GM10266 (cell line): Measurements from ENCODE around the gene PHLDA2.

Experiments
- DNase-seq: peaks from one replicate; pipeline ENCODE4 v3.0.0; 2012; ENCODE audit errors: extremely low spot score
- TF ChIP-seq, protein P1 (sequence below): IDR thresholded peaks from 2 replicates; pipeline ENCODE4 v1.5.1; 2012; ENCODE audit warnings: mild to moderate bottlenecking, low read depth; ENCODE audit not compliant: control insufficient read depth, insufficient read depth; ENCODE audit errors: missing control alignments

The PHLDA2 gene

DNA sequence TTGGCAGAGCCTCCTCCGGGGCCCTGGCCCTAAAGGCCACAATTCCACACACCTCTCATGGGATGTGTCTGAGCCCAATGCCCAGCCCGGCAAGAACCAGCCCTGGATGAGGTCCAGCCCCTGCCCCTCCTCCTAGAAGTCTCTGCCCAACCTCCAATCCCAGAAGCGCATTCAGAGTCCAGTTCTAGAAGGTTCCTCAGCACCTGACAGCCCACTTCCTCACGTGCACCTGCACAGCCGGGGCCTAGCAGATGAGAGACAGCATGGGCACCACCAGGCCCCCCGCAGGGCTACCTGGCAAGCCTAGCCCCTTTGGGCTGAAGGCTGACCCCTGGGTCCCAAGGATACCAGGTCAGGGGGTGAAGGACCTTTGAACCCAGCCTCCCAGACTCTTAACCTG lies 32.2 kb downstream of the PHLDA2 start:
- no peak for DNase-seq
- TF ChIP-seq, protein P1, sequence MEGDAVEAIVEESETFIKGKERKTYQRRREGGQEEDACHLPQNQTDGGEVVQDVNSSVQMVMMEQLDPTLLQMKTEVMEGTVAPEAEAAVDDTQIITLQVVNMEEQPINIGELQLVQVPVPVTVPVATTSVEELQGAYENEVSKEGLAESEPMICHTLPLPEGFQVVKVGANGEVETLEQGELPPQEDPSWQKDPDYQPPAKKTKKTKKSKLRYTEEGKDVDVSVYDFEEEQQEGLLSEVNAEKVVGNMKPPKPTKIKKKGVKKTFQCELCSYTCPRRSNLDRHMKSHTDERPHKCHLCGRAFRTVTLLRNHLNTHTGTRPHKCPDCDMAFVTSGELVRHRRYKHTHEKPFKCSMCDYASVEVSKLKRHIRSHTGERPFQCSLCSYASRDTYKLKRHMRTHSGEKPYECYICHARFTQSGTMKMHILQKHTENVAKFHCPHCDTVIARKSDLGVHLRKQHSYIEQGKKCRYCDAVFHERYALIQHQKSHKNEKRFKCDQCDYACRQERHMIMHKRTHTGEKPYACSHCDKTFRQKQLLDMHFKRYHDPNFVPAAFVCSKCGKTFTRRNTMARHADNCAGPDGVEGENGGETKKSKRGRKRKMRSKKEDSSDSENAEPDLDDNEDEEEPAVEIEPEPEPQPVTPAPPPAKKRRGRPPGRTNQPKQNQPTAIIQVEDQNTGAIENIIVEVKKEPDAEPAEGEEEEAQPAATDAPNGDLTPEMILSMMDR, result no peak

DNA sequence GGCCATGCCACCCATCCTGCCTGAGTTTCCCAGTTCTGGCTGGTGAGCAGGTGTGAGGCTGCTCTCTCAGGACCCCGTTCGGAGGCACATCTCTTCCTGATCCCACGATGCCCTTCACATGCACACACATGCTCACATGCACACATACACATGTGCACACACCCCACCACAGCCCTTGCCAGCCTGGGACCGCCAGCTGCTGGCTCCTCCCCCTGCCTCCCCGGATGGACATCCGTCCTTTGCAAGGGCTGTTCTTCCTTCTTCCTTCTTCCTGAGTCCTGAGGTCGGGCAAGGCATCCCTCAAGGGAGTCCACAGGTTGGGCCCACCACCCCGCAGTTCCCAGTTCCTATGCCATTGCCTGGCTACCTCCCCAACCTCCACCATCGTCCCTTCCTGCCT lies 33.2 kb downstream of the PHLDA2 start:
- TF ChIP-seq, protein P1, result no peak
- no peak for DNase-seq

DNA sequence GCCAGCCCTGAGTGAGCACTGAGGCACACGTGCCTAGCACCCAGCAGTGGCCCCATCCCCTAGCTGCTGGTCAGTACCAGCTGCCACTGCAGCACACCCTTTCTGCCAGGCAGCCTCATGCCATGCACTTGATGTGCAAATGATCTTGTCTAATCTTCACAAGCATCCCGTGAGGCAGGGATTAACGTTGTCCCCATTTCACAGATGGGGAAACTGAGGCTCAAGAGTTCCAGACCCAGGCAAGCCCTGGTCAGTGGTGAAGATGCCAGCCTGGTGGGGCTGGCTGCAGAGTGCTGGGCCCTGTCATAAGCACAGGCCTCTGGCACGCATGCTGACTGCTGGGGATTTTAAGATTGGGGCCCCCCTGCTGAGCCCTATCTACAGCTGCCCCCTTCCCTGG lies 35.3 kb downstream of the PHLDA2 start:
- DNase-seq, result no peak
- TF ChIP-seq, protein P1, result no peak

DNA sequence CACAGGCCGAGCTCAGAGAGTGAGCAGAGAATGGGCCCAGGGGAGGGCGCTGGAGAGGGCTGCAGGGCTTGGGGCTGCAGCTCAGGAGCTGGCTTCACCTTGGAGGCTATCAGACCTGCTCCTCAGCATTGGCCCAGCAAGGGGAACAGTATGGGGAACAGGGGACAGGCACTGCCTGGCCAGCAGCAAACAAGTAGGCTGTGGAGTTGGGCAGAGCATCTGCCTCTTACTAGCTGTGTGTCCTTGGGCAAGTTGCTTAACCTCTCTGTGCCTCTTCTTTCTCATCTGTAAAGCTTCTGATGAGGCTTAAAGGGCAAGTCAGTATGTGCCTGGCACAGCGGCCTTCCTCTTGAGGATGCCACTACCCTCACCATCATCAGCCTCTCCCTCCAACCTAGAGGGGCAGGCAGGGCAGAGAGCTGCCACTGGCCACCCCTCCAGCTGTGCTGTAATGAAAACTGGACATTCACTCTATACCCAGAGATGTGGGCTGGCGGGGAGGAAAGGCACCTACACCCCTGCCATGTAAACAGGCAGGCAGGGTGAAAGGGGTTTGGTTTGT lies 36.2 kb downstream of the PHLDA2 start:
- DNase-seq, result no peak
- TF ChIP-seq, protein P1, result peak; percentile 32

DNA sequence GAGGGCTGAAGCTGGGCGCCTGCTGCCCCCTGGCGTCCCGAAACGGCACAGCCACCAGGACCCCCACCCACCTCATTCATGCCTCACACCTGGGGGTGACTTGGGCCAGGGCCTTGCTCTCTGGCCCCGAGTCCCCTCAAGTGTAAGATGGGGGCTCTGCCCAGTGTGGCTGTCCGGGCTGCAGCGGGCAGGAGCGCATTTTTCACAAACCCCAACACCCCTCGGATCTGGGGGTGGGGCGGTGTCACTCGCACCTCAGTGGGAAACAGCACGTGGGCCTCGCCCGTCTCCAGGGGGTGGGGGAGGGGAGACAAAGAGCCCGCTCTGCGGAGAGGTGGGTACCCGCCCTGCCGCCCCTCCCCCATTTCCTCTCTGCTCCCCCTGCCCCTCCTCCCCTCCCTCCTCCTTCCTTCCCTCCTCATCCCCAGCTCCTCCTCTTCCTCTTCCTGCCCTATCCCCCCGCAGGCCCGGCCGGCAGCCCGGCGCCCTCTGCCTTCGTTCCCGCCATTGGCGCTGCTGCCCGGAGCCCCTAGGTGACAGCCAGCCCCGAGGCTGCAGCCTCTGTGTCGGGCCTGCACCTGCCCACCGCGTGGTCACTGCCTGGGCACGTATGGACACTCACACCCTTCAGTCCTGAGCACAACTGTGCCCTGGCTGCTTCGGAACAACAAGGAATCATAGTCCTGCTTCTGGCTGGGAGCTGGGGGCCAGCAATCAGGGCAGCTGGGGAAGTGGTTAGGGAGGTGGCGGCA lies 36.8 kb downstream of the PHLDA2 start:
- peak; percentile 84 for DNase-seq
- TF ChIP-seq, protein P1, result peak; percentile 86

DNA sequence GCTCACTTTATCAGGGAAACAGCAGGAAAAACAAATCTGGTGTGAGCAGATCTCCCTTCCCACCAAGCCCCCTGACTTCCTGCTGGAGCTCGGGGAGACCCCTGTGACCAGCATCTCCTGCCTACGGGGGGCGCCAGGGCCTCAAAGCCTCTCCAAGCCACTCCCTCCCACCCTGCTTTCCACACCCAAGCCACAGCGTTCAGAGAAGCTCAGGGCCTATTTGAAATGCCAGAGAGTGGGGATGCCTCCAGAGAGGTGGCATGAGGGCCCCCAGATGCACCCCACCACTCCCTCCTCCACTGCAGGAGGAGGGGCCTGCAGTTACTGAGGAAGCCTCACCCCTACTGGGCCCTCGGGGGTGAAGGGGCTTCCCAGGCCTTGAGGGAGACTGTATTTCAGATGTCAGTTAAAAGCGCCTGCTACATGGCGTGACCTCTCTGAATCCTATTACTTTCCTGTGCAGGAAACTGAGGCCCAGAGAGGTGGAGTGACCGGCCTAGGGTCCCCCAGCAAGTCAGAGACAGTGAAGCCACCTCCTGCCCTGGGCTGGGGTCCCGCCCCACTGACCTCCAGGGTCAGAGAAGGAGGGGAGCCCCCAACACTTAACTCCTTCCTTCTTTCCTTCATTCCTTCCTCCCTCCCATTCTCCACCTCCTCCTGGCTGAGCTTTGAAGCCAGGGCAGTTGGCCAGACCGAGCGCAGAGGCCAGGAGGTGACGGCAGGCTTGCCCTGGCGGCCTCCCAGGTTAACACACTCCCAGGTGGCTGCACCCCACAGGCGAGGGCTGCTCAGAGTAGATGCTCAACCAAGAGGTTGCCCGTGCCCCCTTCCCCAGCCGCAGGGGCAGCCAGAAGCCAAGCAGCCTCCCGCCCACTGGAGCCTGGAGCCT lies 37.6 kb downstream of the PHLDA2 start:
- TF ChIP-seq, protein P1, result no peak
- DNase-seq, result no peak
